PC-9 (cell line): Measurements from ENCODE around the gene PTPRM.

Experiments
- CTCF ChIP-seq: fragments of 200-600 bp; sonication (generic); conservative IDR thresholded peaks from 2 replicates; pipeline ENCODE4 v1.6.1; 2017; ENCODE audit warnings: mixed run types, antibody characterized with exemption, mild to moderate bottlenecking, moderate library complexity
- EZH2 ChIP-seq: fragments of 200-600 bp; sonication (generic); IDR thresholded peaks from 2 replicates; pipeline ENCODE4 v1.8.0; 2017; ENCODE audit warnings: antibody characterized with exemption, low read depth

DNA sequence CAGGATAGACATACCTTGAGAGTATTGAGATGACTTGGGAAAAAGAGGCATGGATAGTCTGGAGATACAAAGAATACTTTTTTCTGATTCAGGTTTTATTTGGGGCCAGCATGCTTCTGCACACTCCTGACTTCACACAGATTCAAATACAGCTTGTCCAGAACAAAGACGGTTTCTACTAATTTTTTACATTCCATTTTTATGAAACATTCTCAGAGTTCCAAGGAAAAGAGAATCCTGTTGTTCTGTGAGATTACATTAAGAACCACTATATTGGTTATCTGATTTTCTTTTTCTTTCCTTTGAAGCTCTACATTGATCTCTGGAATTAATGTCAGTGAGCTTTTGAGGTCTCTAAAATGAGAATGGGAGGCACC lies 41.0 kb downstream of the PTPRM start:
- TF ChIP-seq CTCF (no peak), EZH2 (no peak)
